Neural cell (in vitro differentiated cells): ENCODE measurements around the gene LIPC. TPM values are rescaled to one million over a fixed set of nuclear protein-coding genes. Genes with fewer than 3 reads are reported as not detected.

ENCODE experiments used
- H2AFZ ChIP-seq: fragments of 200-600, 300-800 bp; sonication (generic), shearing (Covaris generic); 2 replicates; pipeline ENCODE4 v1.6.0; 2014; ENCODE audit warnings: low read depth, mild to moderate bottlenecking, antibody characterized with exemption, low read length, moderate library complexity
- H3F3A ChIP-seq: fragments of 200-600 bp; shearing (Covaris generic); 2 replicates; pipeline ENCODE4 v1.6.1; 2016; ENCODE audit warnings: mild to moderate bottlenecking, moderate library complexity, mixed read lengths, antibody characterized with exemption, low read length; ENCODE audit not compliant: insufficient read depth, poor library complexity, severe bottlenecking
- H3K27ac ChIP-seq: fragments of 200-600, 300-800 bp; sonication (generic), shearing (Covaris generic); 2 replicates; pipeline ENCODE4 v1.5.1; 2014; ENCODE audit warnings: mild to moderate bottlenecking, low read length, moderate library complexity
- H3K27me3 ChIP-seq: fragments of 300-800, 200-600 bp; sonication (generic), shearing (Covaris generic); 2 replicates; pipeline ENCODE4 v1.6.0; 2014; ENCODE audit warnings: mild to moderate bottlenecking, low read depth, low read length, moderate library complexity; ENCODE audit not compliant: insufficient read depth
- H3K36me3 ChIP-seq: fragments of 300-800, 200-600 bp; sonication (generic), shearing (Covaris generic); 2 replicates; pipeline ENCODE4 v1.5.1; 2014; ENCODE audit warnings: mild to moderate bottlenecking, antibody characterized with exemption, low read length, moderate library complexity; ENCODE audit not compliant: insufficient read depth
- H3K4me2 ChIP-seq: fragments of 300-800, 200-600 bp; sonication (generic), shearing (Covaris generic); 2 replicates; pipeline ENCODE4 v1.6.0; 2014; ENCODE audit warnings: mild to moderate bottlenecking, low read length
- H3K4me3 ChIP-seq: fragments of 300-800, 200-600 bp; sonication (generic), shearing (Covaris generic); 2 replicates; pipeline ENCODE4 v1.5.1; 2014; ENCODE audit warnings: mild to moderate bottlenecking, low read length, moderate library complexity
- H3K79me2 ChIP-seq: fragments of 200-600 bp; shearing (Covaris generic); replicated peaks from 2 replicates; pipeline ENCODE4 v1.6.0; 2014; ENCODE audit warnings: mild to moderate bottlenecking, low read length, moderate library complexity; ENCODE audit not compliant: insufficient read depth
- H3K9ac ChIP-seq: fragments of 300-800, 200-600 bp; sonication (generic), shearing (Covaris generic); 2 replicates; pipeline ENCODE4 v1.6.1; 2016; ENCODE audit warnings: mild to moderate bottlenecking, low read length, mixed read lengths
- H3K9me2 ChIP-seq: fragments of 200-600 bp; shearing (Covaris generic); 2 replicates; pipeline ENCODE4 v1.6.1; 2016; ENCODE audit warnings: mild to moderate bottlenecking, low read length, mixed read lengths; ENCODE audit not compliant: insufficient read depth
- H3K9me3 ChIP-seq: fragments of 200-600, 300-800 bp; sonication (generic), shearing (Covaris generic); 2 replicates; pipeline ENCODE4 v1.6.1; 2016; ENCODE audit warnings: mild to moderate bottlenecking, mixed run types, low read length, moderate library complexity, mixed read lengths
- H4K20me1 ChIP-seq: fragments of 200-600 bp; shearing (Covaris generic); 2 replicates; pipeline ENCODE4 v1.6.1; 2016; ENCODE audit warnings: mild to moderate bottlenecking, mixed run types; ENCODE audit not compliant: insufficient read depth
- EP300 ChIP-seq: fragments of 450-650 bp; conservative IDR thresholded peaks from 2 replicates; pipeline ENCODE4 v1.6.1; 2014; ENCODE audit warnings: antibody characterized with exemption, mild to moderate bottlenecking, moderate library complexity; ENCODE audit not compliant: poor library complexity, severe bottlenecking
- EZH2 ChIP-seq: fragments of 200-600, 300-800 bp; shearing (Covaris generic), sonication (generic); IDR thresholded peaks from 2 replicates; pipeline ENCODE4 v1.6.1; 2014; ENCODE audit warnings: antibody characterized with exemption, low read length, borderline replicate concordance, mild to moderate bottlenecking; ENCODE audit not compliant: insufficient read depth, poor library complexity, severe bottlenecking
- MXI1 ChIP-seq: fragments of 450-650 bp; conservative IDR thresholded peaks from 2 replicates; pipeline ENCODE4 v1.6.1; 2014; ENCODE audit warnings: antibody characterized with exemption, mild to moderate bottlenecking; ENCODE audit not compliant: poor library complexity, severe bottlenecking
- POLR2AphosphoS5 ChIP-seq: IDR thresholded peaks from 2 replicates; pipeline ENCODE4 v1.6.1; 2012
- RAD21 ChIP-seq: fragments of 450-650 bp; conservative IDR thresholded peaks from 2 replicates; pipeline ENCODE4 v1.6.1; 2014; ENCODE audit warnings: antibody characterized with exemption, mild to moderate bottlenecking, moderate library complexity
- SMC3 ChIP-seq: fragments of 450-650 bp; conservative IDR thresholded peaks from 2 replicates; pipeline ENCODE4 v1.6.1; 2014; ENCODE audit warnings: antibody characterized with exemption, mild to moderate bottlenecking, moderate library complexity; ENCODE audit not compliant: poor library complexity
- TAF1 ChIP-seq: IDR thresholded peaks from 2 replicates; pipeline ENCODE4 v1.6.1; 2012; ENCODE audit warnings: low read depth
- polyA plus RNA-seq: library from polyadenylated mRNA; depleted of rRNA; stranded (reverse); fragments of >200 nt; gene quantifications from 2 replicates; pipeline ENCODE4 v1.2.3, GENCODE V29; 2014
- TF ChIP-seq, protein P1 (sequence below): IDR thresholded peaks from 2 replicates; pipeline ENCODE4 v1.6.1; 2012; ENCODE audit warnings: borderline replicate concordance
- TF ChIP-seq, protein P2 (sequence below): fragments of 450-650 bp; IDR thresholded peaks from 2 replicates; pipeline ENCODE4 v1.5.1; 2014; ENCODE audit warnings: antibody characterized with exemption, mild to moderate bottlenecking, moderate library complexity; ENCODE audit not compliant: poor library complexity, severe bottlenecking

The LIPC gene
- polyA plus RNA-seq, 1 donor from 2014 or later: not detected

DNA sequence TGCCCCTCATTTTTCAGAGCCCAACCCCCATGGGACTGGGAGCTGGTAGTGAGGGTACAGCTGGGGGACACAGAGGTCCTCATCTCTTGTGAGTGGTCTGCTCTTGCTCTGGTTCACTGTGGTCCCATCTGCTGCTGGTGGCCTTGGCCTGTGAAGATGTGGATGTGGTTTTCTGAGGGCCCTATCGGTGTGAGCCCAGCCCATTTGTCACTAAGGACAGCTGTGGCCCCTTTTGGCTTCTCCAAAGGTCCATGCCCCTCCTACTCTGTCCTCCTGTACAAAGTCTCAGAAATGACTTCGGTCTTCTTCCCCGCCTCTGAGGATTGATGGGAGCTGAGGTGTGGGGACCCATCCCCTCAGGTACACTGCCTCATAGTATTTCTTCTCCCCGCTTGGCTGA, 21.0 kb downstream of the LIPC start:
- Histone ChIP-seq H3K4me3 (no peak overlapping the region), H3K9me3 (no peaks in the 10 kb centered on the region), H3K79me2 (no peaks in the 10 kb centered on the region), H3K9ac (no peak overlapping the region), H3K27ac (no peak overlapping the region), H3K27me3 (no peaks in the 10 kb centered on the region), H3K36me3 (no peaks in the 10 kb centered on the region), H4K20me1 (no peaks in the 10 kb centered on the region), H3K4me2 (no peak overlapping the region), H2AFZ (no peak overlapping the region), H3F3A (no peaks in the 10 kb centered on the region), H3K9me2 (no peaks in the 10 kb centered on the region)
- TF ChIP-seq TAF1 (no peak), SMC3 (no peak), RAD21 (no peak), POLR2AphosphoS5 (no peak), MXI1 (no peak), EZH2 (no peak), EP300 (no peak)
- TF ChIP-seq, protein P1, sequence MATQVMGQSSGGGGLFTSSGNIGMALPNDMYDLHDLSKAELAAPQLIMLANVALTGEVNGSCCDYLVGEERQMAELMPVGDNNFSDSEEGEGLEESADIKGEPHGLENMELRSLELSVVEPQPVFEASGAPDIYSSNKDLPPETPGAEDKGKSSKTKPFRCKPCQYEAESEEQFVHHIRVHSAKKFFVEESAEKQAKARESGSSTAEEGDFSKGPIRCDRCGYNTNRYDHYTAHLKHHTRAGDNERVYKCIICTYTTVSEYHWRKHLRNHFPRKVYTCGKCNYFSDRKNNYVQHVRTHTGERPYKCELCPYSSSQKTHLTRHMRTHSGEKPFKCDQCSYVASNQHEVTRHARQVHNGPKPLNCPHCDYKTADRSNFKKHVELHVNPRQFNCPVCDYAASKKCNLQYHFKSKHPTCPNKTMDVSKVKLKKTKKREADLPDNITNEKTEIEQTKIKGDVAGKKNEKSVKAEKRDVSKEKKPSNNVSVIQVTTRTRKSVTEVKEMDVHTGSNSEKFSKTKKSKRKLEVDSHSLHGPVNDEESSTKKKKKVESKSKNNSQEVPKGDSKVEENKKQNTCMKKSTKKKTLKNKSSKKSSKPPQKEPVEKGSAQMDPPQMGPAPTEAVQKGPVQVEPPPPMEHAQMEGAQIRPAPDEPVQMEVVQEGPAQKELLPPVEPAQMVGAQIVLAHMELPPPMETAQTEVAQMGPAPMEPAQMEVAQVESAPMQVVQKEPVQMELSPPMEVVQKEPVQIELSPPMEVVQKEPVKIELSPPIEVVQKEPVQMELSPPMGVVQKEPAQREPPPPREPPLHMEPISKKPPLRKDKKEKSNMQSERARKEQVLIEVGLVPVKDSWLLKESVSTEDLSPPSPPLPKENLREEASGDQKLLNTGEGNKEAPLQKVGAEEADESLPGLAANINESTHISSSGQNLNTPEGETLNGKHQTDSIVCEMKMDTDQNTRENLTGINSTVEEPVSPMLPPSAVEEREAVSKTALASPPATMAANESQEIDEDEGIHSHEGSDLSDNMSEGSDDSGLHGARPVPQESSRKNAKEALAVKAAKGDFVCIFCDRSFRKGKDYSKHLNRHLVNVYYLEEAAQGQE: no peak
- TF ChIP-seq, protein P2, sequence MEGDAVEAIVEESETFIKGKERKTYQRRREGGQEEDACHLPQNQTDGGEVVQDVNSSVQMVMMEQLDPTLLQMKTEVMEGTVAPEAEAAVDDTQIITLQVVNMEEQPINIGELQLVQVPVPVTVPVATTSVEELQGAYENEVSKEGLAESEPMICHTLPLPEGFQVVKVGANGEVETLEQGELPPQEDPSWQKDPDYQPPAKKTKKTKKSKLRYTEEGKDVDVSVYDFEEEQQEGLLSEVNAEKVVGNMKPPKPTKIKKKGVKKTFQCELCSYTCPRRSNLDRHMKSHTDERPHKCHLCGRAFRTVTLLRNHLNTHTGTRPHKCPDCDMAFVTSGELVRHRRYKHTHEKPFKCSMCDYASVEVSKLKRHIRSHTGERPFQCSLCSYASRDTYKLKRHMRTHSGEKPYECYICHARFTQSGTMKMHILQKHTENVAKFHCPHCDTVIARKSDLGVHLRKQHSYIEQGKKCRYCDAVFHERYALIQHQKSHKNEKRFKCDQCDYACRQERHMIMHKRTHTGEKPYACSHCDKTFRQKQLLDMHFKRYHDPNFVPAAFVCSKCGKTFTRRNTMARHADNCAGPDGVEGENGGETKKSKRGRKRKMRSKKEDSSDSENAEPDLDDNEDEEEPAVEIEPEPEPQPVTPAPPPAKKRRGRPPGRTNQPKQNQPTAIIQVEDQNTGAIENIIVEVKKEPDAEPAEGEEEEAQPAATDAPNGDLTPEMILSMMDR: no peak

DNA sequence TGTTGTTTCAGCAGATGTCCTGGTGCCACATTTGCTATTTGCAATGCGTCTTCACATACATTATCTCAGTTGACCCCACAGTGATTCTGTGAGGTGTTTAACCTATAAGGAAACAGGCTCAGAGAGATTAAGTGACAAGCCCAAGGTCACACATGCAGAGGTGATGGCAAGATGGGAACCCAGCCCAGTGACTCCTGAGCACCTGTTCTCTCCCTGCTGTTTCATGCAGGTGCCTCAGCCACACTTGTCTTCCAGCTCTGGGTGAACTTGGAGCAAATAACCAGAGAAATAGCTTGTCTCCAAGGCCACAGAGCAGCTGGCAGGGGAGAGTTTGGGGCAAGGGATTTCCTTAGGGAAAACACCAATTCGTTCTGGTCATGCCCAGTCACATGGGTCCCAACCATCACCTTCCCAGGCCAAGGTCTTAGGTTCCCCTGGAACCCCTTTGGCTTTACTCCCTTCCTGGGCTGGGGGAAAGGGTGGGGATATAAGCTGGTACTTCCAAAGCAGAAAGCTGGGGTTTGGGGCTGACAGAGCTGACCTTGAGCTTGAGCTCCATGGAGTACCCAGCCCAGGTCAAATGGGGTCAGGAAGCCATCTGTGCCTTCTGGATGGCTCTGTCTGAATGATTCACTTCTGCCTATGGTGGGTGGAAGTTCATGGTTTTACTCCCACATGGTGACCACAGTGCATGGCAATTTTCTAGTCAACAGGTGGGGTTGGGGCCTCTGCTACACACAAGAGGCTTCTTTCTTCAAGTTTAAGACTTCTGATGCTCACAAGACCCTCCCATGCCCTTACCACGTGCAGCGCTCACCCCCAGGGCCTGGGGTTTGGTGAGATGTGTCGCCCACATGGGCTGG, 22.4 kb downstream of the LIPC start:
- TF ChIP-seq, protein P2: no peak
- no peak for TF ChIP-seq MXI1
- TF ChIP-seq EZH2: no peak
- no peak for TF ChIP-seq SMC3
- no peak for TF ChIP-seq EP300
- TF ChIP-seq POLR2AphosphoS5: no peak
- TF ChIP-seq, protein P1: no peak
- TF ChIP-seq TAF1: no peak
- TF ChIP-seq RAD21: no peak
- Histone ChIP-seq H3K27ac (no peak overlapping the region), H3K27me3 (no peaks in the 10 kb centered on the region), H3K9me2 (no peaks in the 10 kb centered on the region), H3K9ac (no peak overlapping the region), H3K4me2 (no peak overlapping the region), H3F3A (no peaks in the 10 kb centered on the region), H3K4me3 (no peak overlapping the region), H4K20me1 (no peaks in the 10 kb centered on the region), H2AFZ (no peak overlapping the region), H3K9me3 (no peaks in the 10 kb centered on the region), H3K79me2 (no peaks in the 10 kb centered on the region), H3K36me3 (no peaks in the 10 kb centered on the region)
